Measurements from ENCODE around the gene OR6B2. TPM values are rescaled to one million over a fixed set of nuclear protein-coding genes. Genes with fewer than 3 reads are reported as not detected.
"Not testable (repeated sequence)": the region's sequence is repeated elsewhere in the genome, so short reads cannot be mapped to it uniquely, and the experiment has no call there.

Gene OR6B2
- polyA plus RNA-seq (ENCODE audit: insufficient read length in 4 of 4) = not detected

- DNase-seq (ENCODE audit: low read depth in 4 of 4, low spot score in 3 of 4) = no peak
Measured at GRCh38 chr2:240030379-240031094, at the start of gene OR6B2. Gene OR6B2, minus strand, starts transcription at chr2:240030429. Its CDS starts 0 bp downstream, at chr2:240030429.

GRCh38 chr2:240078631-240079030, 48.4 kb upstream of the OR6B2 start:
- DNase-seq (ENCODE audit: low read depth in 4 of 4, low spot score in 3 of 4) = no peak

DNA sequence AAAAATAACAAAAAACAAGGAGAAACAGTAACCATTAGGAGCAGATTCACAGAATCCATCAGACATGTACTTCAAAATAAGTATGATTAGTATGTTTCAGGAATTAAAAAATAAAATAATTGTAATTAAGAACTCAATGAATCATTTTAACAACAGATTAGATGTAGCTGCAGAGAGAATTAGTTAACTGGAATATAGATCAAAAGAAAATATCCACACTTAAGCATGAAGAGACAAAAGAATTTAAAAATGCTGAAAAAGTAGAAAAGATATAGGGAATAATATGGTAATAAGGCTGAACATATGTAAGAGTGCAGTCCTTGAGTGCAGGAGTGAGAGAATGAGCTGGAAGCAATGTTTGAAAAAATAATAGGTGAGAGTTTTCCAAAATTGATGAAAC, 47.2 kb upstream of the OR6B2 start:
- DNase-seq (ENCODE audit: low read depth in 4 of 4, low spot score in 3 of 4) = no peak

DNA sequence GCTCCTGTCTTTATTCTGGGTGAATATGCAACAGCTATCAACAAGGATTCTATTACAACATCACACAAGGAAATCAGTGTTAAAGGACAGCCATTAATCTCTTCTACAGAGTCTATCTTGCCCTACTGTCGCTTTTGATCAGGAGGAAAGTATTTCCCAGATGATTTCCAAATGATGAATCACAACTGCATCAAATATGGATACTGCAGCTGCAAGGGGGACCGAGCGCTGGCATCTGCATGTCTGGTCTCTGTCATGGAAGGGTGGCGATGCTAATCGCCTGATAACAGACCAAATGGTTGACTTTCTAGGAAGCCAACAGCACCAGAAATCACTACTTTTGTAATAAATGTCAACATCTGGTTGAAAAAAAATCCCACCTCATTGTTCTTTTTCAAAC, 44.3 kb upstream of the OR6B2 start:
- no peak for DNase-seq (ENCODE audit: low read depth in 4 of 4, low spot score in 3 of 4)

DNA sequence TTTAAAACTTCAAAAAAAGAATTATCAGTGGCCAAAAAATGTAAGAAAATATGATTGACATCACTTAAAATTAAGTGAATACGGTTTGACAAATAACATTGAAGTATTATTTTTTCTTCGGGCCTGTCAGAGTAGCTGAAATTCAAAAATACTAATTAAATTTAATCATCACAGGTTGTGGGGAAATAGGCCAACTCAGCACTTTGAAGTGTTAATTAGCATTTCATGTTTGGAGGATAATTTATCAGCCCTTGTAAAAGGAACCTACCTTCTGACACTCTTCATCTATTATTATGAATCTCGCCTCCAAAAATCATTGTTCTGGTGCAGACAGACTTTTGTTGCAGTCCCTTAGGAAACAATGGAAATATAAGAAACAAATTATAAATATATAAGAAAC, 40.7 kb upstream of the OR6B2 start:
- DNase-seq (ENCODE audit: low read depth in 4 of 4, low spot score in 3 of 4) = no peak

GRCh38 chr2:240069829-240070228, 39.6 kb upstream of the OR6B2 start:
- DNase-seq (ENCODE audit: low read depth in 4 of 4, low spot score in 3 of 4) = no peak

DNA sequence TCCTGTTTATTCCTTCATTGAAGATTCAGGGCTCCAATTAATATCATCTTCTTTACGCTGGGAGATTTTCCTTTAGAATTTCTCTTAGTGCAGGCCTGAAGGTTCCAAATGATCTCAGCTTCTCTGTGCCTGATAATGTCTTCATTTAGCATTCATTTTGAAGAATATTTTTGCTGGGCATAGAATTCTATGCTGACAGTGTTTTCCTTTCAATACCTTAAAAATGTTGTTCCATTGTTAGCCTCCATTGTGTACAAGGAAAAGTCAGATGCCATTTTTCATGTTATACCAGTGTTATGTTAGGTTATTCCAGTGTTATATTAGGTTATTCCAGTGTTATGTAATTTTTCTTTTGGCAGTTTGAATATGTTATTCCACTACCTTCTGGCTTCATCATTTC, 38.0 kb upstream of the OR6B2 start:
- DNase-seq (ENCODE audit: low read depth in 4 of 4, low spot score in 3 of 4) = no peak

DNA sequence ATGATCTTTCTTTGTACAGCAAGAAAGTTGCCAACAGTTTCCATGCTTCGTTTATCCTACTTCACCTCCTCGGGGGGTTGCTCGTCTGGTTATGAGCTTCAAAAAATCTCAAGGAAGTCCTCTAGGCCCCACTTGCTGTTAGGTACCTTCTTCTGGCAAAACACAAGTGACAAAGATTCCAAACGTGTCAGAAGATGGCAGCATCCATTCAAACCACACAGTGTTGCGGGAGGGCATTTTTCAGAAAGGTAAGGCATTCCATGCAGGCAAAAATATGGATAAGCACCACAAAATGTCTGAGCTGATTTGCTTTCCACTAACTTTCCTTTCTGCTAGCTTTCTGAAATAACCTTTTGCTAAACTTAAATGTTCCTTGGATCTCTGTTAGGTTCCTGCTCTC, 36.3 kb upstream of the OR6B2 start:
- DNase-seq (ENCODE audit: low read depth in 4 of 4, low spot score in 3 of 4) = no peak

DNA sequence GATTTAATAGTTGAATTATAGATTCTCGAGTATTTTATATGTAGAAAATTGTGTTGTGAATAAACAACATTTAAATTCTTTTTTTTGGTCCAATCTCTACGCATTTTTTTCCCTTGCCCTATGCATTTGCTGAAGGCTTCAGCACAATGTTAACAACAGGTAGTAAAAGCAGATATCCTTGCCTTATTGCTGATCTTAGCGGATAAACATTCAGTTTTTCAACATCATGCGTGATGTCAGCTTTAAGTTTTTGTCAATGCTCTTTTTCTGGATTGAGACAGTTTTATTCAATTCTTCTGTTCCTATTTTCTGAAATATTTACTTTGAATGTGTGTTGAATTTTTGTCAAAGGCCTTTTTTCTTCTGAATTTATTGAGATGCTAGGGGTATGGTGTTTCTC, 34.7 kb upstream of the OR6B2 start:
- DNase-seq (ENCODE audit: low read depth in 4 of 4, low spot score in 3 of 4) = no peak

DNA sequence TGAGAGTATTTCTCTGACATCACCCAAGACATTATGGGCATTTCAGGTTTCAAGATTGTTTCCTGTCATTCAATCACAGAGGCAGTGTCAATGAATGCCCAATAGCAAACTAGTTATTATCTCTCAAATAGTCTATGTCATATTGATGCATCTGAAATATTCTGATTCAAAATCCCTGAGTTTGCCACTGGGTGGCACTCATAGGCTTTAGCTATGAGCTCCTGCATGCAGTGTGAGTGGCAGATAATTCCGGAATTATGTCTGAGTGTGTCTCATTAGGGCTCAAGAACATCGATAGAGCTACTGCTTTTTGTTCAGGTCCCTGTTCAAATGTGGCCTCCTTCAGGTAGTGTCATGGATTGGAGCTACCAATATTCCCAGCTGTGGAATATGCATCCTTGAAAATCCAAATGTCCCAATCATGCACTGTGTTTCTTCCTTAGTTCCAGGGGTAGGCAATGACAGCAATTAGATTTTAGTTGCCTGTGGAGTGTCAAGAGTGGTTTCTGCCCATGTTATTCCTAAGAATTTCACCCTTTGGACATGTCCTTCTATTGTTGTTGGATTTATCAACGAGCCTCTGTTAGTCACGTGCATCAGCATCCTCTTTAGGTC, 30.9 kb upstream of the OR6B2 start:
- DNase-seq (ENCODE audit: low read depth in 4 of 4, low spot score in 3 of 4) = peak; percentile 13 to 32 (median 20)

GRCh38 chr2:240056678-240057077, 26.4 kb upstream of the OR6B2 start:
- no peak for DNase-seq (ENCODE audit: low read depth in 4 of 4, low spot score in 3 of 4)

GRCh38 chr2:240055177-240055917, 25.1 kb upstream of the OR6B2 start:
- DNase-seq (ENCODE audit: low read depth in 4 of 4, low spot score in 3 of 4) = no peak

DNA sequence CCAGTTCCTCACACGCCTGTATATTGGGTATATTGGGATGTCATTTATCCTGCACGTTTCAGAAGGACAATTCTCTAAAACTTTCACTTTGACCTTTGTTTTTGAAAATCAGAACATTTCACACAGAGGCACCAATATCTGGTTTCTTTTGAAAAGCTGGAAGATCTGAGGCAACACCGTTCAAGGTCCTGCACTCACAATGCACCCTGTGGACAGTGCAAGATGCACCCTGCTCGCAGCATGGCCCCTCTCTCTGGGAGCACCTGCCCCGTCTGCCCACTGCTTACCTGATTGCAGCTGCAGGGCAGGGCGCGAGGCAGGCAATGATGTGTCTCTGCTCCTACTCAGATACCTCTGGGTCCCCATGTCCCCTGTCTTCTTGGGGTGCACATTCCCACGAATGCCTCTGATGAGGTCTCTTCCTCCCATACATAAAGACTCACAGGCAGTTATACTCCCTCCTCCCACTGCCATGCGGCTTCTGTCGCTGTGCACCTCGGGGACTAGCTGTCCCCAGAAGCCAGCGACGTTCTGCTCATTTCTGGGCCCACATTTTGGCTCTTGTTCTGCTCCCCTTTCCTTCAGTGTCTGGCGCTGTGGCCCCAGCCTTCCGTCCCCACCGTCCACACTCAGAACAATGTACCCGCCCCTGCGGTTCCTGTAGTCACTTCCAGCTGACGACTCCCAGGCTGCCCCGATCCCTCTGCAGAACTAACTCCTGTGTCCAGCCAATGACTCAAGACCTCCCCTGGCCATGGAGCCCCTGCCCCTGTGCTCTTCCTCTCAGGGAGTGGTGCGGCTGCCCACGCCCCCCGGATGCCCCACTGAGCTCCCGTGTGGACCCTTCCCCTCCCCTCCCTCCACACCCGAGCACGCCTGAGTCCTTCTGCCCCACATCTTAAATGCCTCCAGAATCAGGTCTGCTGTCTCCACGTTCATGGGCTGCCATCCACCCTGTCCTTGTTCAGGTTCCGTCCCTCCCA, 23.2 kb upstream of the OR6B2 start, which contains the start of gene OR6B3:
Gene OR6B3 (minus strand): TSS at position 349 of the 983 bp plus-strand sequence.
- DNase-seq (ENCODE audit: low read depth in 4 of 4, low spot score in 3 of 4) = no peak

DNA sequence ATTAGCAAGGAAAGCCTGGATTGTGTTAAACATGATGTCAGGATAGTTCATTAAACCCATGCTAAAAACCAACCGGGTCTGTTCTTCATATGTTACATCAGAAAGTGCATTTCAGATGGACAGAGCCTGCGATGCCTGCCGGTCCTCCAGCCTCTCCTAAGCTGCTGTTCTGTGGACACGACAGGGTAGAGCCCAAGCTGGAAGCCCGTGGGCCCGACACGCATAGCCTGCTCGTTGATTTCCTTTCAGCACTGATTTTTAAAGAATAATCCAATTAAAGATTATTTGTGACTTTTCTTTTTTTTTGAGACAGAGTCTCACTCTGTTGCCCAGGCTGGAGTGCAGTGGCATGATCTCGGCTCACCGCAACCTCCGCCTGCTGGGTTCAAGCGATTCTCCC, 22.3 kb upstream of the OR6B2 start:
- no peak for DNase-seq (ENCODE audit: low read depth in 4 of 4, low spot score in 3 of 4)

- no peak for DNase-seq (ENCODE audit: low read depth in 4 of 4, low spot score in 3 of 4)
Measured at GRCh38 chr2:240051697-240052096, 21.5 kb upstream of the OR6B2 start.

GRCh38 chr2:240050278-240050677, 20.0 kb upstream of the OR6B2 start:
- DNase-seq (ENCODE audit: low read depth in 4 of 4, low spot score in 3 of 4) = no peak

- DNase-seq (ENCODE audit: low read depth in 4 of 4, low spot score in 3 of 4) = no peak
Measured at GRCh38 chr2:240048237-240048636, 18.0 kb upstream of the OR6B2 start.

DNA sequence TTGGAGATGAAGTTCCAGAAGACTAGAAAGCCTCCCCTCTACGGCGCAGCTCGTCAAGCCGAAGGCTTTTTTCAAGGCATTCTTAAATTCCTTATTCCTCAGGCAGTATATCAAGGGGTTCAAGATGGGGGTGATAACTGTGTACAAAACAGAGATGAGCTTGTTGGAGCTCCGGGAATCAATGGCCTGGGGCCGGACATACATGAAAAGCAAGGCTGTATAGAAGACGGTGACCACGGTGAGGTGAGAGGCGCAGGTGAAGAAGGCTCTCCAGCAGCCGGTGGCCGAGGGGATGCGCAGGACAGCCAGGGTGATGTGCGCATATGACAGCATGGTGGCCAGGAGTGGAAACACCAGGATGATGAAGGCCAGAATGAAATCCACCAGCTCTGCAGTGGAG, 14.9 kb upstream of the OR6B2 start:
- no peak for DNase-seq (ENCODE audit: low read depth in 4 of 4, low spot score in 3 of 4)

GRCh38 chr2:240044096-240044495, 13.9 kb upstream of the OR6B2 start:
- not testable (repeated sequence) for DNase-seq (ENCODE audit: low read depth in 4 of 4, low spot score in 3 of 4)

GRCh38 chr2:240043279-240043989, 13.2 kb upstream of the OR6B2 start:
- no peak for DNase-seq (ENCODE audit: low read depth in 4 of 4, low spot score in 3 of 4)

Measured in right renal pelvis (tissue), 4 donors.